SK-N-SH (cell line): ENCODE data around the gene ROR2.

ENCODE experiments used
- CTCF ChIP-seq: fragments of 200-600 bp; sonication (generic); IDR thresholded peaks from 2 replicates; pipeline ENCODE4 v1.6.1; 2017; ENCODE audit warnings: antibody characterized with exemption, mild to moderate bottlenecking, moderate library complexity
- POLR2AphosphoS5 ChIP-seq: IDR thresholded peaks from 2 replicates; pipeline ENCODE4 v1.6.1; 2012; ENCODE audit warnings: low read depth, low read length
- SMC3 ChIP-seq: IDR thresholded peaks from 2 replicates; pipeline ENCODE4 v1.6.1; 2012; ENCODE audit warnings: low read depth, low read length, improper control_type of control experiment

GRCh38 chr9:91908293-91908623, 41.8 kb downstream of the ROR2 start:
- TF ChIP-seq POLR2AphosphoS5: no peak
- TF ChIP-seq SMC3: no peak
- TF ChIP-seq CTCF: no peak
